ENCODE measurements around the gene ADGRV1.

GRCh38 chr5:90718387-90718786, 159.8 kb downstream of the ADGRV1 start:
- TF ChIP-seq CTCF (IDR thresholded peaks at IDR 0.05; ENCODE audit: borderline replicate concordance, extremely low read depth, low read length, poor library complexity, severe bottlenecking): no peak
- no peak for TF ChIP-seq EZH2 (IDR thresholded peaks at IDR 0.05; ENCODE audit: borderline replicate concordance, low read depth, low read length, severe bottlenecking)

Measured in DND-41 (cell line).